ENCODE measurements around the gene SPTLC3. TPM values are rescaled to one million over a fixed set of nuclear protein-coding genes. Genes with fewer than 3 reads are reported as not detected.
A peak's percentile ranks its signal among the peaks of the same experiment; 100 is the strongest.

SPTLC3 gene
- total and polyA plus RNA-seq, 2 of the 13 experiments (the other 11 are each of a cell fraction or from before 2014, with no cell fraction given): 20.5 to 95.6 TPM

DNA sequence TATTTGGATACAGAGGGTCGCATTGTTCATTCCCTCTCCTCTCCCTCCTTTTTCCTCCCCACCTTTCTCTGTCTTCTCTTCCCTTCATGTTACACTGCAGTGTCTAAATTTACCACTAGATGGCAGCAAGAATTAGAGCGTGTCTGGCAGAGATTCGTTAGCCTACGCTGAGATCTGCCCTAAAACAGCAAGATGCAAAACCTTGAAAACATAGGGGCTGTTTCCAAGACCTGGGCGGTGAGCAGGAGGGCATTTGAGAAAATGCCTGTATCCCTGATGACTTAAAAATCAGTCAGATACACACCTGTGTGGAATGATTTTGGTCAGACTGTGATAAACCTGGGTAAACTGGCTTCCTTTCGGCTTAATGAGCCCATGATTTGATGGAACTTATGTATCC lies 110.8 kb downstream of the SPTLC3 start (continued):
- TF ChIP-seq PCBP2 (optimal IDR thresholded peaks at IDR 0.05; ENCODE audit: low read depth, low read length, poor library complexity, severe bottlenecking) (peak; percentile 83), ZNF713 (CRISPR knock-in tag; IDR thresholded peaks at IDR 0.05) (no peak), NFIB (CRISPR knock-in tag; IDR thresholded peaks at IDR 0.05; ENCODE audit: borderline replicate concordance) (no peak), ZNF674 (CRISPR knock-in tag; IDR thresholded peaks at IDR 0.05; ENCODE audit: low read depth) (no peak), FOXA1 (IDR thresholded peaks at IDR 0.05) (no peak), FOXA1 (CRISPR knock-in tag; IDR thresholded peaks at IDR 0.05) (peak; percentile 91), KMT2B (CRISPR knock-in tag; IDR thresholded peaks at IDR 0.05) (no peak; the same call in 1 of the 2 replicates), RORA (CRISPR knock-in tag; IDR thresholded peaks at IDR 0.05) (no peak), RXRB (CRISPR knock-in tag; IDR thresholded peaks at IDR 0.05; ENCODE audit: borderline replicate concordance) (peak; percentile 42; the same call in 1 of the 2 replicates), ISX (CRISPR knock-in tag; conservative IDR thresholded peaks at IDR 0.05) (no peak), SKI (IDR thresholded peaks at IDR 0.05; ENCODE audit: partially characterized antibody) (no peak), HOXA5 (CRISPR knock-in tag; IDR thresholded peaks at IDR 0.05) (no peak), ZNF883 (CRISPR knock-in tag; IDR thresholded peaks at IDR 0.05; ENCODE audit: not compliant biosample characterization) (no peak), ZBTB8A (CRISPR knock-in tag; IDR thresholded peaks at IDR 0.05; ENCODE audit: borderline replicate concordance, low read depth) (no peak), DR1 (CRISPR knock-in tag; IDR thresholded peaks at IDR 0.05) (no peak), HNRNPL (IDR thresholded peaks at IDR 0.05; ENCODE audit: low read depth, low read length) (no peak), CEBPG (CRISPR knock-in tag; IDR thresholded peaks at IDR 0.05) (peak; percentile 56)
- TF ChIP-seq, protein P1, sequence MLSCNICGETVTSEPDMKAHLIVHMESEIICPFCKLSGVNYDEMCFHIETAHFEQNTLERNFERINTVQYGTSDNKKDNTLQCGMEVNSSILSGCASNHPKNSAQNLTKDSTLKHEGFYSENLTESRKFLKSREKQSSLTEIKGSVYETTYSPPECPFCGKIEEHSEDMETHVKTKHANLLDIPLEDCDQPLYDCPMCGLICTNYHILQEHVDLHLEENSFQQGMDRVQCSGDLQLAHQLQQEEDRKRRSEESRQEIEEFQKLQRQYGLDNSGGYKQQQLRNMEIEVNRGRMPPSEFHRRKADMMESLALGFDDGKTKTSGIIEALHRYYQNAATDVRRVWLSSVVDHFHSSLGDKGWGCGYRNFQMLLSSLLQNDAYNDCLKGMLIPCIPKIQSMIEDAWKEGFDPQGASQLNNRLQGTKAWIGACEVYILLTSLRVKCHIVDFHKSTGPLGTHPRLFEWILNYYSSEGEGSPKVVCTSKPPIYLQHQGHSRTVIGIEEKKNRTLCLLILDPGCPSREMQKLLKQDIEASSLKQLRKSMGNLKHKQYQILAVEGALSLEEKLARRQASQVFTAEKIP (CRISPR knock-in tag; IDR thresholded peaks at IDR 0.05; ENCODE audit: borderline replicate concordance): no peak
- TF ChIP-seq, protein P2, sequence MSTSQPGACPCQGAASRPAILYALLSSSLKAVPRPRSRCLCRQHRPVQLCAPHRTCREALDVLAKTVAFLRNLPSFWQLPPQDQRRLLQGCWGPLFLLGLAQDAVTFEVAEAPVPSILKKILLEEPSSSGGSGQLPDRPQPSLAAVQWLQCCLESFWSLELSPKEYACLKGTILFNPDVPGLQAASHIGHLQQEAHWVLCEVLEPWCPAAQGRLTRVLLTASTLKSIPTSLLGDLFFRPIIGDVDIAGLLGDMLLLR (CRISPR knock-in tag; IDR thresholded peaks at IDR 0.05): no peak
